ENCODE measurements around the gene ST13.
"Not testable (repeated sequence)": the region's sequence is repeated elsewhere in the genome, so short reads cannot be mapped to it uniquely, and the experiment has no call there.

ST13 gene

DNA sequence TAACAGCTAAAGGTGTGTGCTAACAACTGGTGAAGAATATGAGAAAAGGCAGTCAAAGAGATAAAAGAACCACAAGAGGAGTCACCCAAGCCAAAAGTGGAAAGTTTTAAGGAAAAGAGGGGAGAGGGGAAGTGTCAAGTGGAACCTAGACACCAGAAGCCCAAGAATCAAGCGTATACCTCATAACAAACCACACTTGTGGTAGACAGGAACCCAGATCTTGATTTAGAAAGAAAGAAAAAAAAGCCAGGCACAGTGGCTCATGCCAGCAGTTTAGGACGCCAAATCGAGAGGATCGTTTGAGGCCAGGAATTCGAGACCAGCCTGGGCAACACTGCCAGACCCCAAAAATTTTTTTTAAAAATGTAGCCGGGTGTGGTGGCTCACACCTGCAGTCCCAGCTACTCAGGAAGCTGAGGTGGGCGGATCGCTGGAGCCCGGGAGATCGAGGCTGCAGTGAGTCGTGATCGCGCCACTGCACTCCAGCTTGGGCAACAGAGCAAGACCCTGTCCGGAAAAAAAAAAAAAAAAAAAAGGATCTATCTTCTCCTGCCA is 38.2 kb downstream of the ST13 start:
- Mint-ChIP-seq H3K4me3 (peak overlapping the region; percentile 90), H3K27me3 (no peaks in the 10 kb centered on the region), H3K27ac (peak overlapping the region; percentile 93), H3K4me1 (peaks cover 43% of the 10 kb centered on the region), H3K9me3 (no peaks in the 10 kb centered on the region), H3K36me3 (peaks cover 12% of the 10 kb centered on the region)

GRCh38 chr22:40817737-40818136 is 38.7 kb downstream of the ST13 start:
- peak overlapping the region; percentile 90 for H3K4me3 Mint-ChIP-seq
- peaks cover 43% of the 10 kb centered on the region for H3K4me1 Mint-ChIP-seq
- H3K27me3 Mint-ChIP-seq, result no peaks in the 10 kb centered on the region
- peaks cover 12% of the 10 kb centered on the region for H3K36me3 Mint-ChIP-seq
- peak overlapping the region; percentile 89 for H3K27ac Mint-ChIP-seq
- no peaks in the 10 kb centered on the region for H3K9me3 Mint-ChIP-seq

DNA sequence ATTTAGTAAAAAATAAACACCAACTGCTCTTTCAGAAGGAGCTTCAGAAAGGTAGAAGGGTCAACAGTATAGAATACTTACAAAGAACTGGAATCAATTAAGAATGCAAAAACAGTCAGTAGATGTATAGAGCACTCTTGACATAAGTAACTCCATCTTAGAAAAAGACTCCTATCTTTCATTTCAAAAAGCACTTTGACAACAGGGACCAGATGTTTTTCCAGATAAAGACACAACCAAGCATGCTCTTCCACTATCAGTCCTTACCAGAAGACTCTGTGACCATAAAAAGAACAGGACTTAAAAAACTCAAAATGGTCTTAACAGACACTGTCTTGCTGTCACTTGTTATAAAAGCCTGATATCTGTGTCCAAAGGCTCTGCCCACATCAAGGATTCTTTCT is 42.5 kb downstream of the ST13 start:
- no peak overlapping the region for H3K4me3 Mint-ChIP-seq
- peaks cover 44% of the 10 kb centered on the region for H3K4me1 Mint-ChIP-seq
- no peaks in the 10 kb centered on the region for H3K9me3 Mint-ChIP-seq
- peaks cover 15% of the 10 kb centered on the region for H3K36me3 Mint-ChIP-seq
- no peak overlapping the region for H3K27ac Mint-ChIP-seq
- no peaks in the 10 kb centered on the region for H3K27me3 Mint-ChIP-seq

GRCh38 chr22:40808018-40808841 is 48.2 kb downstream of the ST13 start:
- peak overlapping the region; percentile 43 for H3K27ac Mint-ChIP-seq
- no peaks in the 10 kb centered on the region for H3K9me3 Mint-ChIP-seq
- peaks cover 8% of the 10 kb centered on the region for H3K36me3 Mint-ChIP-seq
- no peaks in the 10 kb centered on the region for H3K27me3 Mint-ChIP-seq
- H3K4me3 Mint-ChIP-seq, result no peak overlapping the region
- H3K4me1 Mint-ChIP-seq, result peaks cover 20% of the 10 kb centered on the region

DNA sequence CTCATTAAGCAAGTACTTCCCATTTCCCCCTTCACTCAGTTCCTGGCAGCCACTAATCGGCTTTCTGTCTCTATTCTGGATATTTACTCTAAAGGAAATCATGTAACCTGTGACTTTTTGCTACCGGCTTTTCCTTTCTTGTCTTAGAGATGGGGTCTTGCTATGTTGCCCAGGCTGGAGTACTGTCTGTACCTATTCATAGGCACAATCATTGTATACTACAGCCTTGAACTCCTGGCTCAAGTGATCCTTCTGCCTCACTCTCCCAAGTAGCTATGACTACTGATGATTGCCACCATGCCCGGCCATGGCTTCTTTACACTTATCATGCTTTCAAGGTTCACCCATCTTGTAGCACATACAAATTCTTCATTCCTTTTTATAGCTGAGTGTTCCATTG is 49.7 kb downstream of the ST13 start:
- H3K36me3 Mint-ChIP-seq, result peaks cover 5% of the 10 kb centered on the region
- no peak overlapping the region for H3K4me3 Mint-ChIP-seq
- H3K9me3 Mint-ChIP-seq, result no peaks in the 10 kb centered on the region
- no peaks in the 10 kb centered on the region for H3K27me3 Mint-ChIP-seq
- H3K4me1 Mint-ChIP-seq, result peaks cover 12% of the 10 kb centered on the region
- H3K27ac Mint-ChIP-seq, result no peak overlapping the region

DNA sequence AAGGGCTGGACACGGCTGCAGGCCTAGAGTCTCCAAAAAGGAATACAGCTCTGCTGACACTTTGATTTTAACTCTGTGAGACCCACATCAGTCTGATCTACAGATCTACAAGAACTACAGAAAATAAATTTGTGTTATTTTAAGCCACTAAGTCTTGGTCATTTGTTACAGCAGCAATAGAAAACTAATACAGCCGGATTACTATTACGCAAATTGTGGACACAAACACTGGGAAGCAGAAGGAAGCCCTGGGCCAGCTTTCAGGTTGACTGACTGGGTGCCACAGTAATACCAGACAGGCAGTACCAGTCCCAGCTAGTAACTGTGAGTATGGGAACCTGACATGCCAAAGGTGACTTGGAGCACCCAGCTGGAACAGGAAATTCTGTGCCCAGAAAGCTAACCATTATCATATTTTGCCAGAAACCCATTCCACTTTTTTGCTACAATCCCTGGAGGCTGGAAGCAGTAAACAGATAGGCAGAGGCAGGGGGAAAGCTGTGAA is 50.7 kb downstream of the ST13 start:
- Mint-ChIP-seq H3K27ac (no peak overlapping the region), H3K9me3 (no peaks in the 10 kb centered on the region), H3K4me3 (no peak overlapping the region), H3K36me3 (peaks cover 5% of the 10 kb centered on the region), H3K27me3 (no peaks in the 10 kb centered on the region), H3K4me1 (peaks cover 12% of the 10 kb centered on the region)

DNA sequence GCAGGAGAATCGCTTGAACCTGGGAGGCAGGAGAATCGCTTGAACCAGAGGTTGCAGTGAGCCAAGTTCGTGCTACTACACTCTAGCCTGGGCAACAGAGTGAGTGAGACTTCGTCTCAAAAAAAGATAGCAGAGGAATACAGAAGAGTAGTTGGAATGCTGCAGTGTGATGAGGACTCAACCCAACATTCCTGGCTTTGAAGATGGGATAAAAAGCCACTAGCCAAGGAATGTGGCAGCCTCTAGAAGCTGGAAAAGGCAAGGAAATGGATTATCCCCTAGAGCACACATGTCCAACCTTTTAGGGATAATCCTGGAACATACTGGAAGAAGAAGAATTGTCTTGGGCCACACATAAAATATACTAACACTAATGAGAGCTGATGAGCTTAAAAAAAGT is 51.2 kb downstream of the ST13 start:
- no peak overlapping the region for H3K4me3 Mint-ChIP-seq
- no peaks in the 10 kb centered on the region for H3K9me3 Mint-ChIP-seq
- H3K36me3 Mint-ChIP-seq, result peaks cover 5% of the 10 kb centered on the region
- no peak overlapping the region for H3K27ac Mint-ChIP-seq
- H3K27me3 Mint-ChIP-seq, result no peaks in the 10 kb centered on the region
- H3K4me1 Mint-ChIP-seq, result peaks cover 12% of the 10 kb centered on the region

DNA sequence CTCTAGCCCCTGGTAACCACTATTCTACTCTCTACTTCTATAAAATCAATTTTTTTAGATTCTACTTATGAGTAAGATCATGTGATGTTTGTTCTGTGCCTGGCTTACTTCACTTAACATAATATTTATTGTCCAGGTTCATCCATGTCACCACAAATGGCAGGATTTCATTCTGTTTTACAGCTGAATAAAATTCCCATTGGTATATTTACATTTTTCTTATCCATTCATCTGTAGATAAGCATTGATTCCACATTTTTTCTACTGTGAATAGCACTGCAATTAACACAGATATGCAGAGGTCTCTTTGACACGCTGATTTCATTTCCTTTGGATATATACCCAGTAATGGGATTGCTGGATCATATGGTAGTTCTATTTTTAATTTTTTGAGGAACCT is 53.1 kb downstream of the ST13 start:
- Mint-ChIP-seq H3K36me3 (peaks cover 4% of the 10 kb centered on the region), H3K27me3 (no peaks in the 10 kb centered on the region), H3K4me1 (peaks cover 6% of the 10 kb centered on the region), H3K27ac (no peak overlapping the region), H3K4me3 (no peak overlapping the region), H3K9me3 (no peaks in the 10 kb centered on the region)

DNA sequence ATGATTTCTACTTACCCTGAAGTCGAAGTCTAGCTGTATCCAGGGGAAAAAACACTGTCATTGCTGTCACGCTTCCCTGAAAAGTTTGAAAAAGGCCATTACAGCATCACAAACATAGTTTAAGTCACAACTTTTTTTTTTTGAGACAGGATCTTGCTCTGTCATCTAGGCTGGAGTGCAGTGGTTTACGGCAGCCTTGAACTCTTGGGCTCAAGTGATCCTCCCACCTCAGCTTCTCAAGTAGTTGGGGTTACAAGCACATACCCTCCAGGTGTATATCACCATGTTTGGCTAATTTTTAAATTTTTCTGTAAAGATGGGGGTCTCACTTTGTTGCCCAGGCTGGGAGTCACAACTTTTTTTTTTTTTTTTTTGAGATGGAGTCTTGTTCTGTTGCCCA is 57.4 kb downstream of the ST13 start:
- no peak overlapping the region for H3K4me3 Mint-ChIP-seq
- H3K27me3 Mint-ChIP-seq, result no peaks in the 10 kb centered on the region
- no peaks in the 10 kb centered on the region for H3K4me1 Mint-ChIP-seq
- no peaks in the 10 kb centered on the region for H3K36me3 Mint-ChIP-seq
- no peaks in the 10 kb centered on the region for H3K9me3 Mint-ChIP-seq
- H3K27ac Mint-ChIP-seq, result no peak overlapping the region

DNA sequence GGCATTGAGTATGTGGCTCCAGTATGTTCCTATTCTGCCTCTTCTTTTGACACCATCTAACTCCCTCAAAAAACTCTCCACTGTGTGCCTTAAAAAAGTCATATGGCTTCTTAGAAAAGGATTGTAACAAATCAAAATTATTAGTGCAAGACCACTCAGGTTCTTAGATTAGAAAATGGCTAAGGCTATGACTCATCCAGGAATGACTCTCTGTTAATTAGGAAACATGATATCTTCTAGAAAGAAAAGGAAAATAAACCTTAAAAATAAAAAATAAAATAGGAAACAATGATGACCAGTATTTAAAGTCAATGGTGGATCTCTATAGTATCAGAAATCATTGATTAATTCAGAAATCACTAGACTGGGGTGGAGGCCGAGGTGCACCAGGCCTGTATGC is 59.0 kb downstream of the ST13 start:
- Mint-ChIP-seq H3K4me1 (no peaks in the 10 kb centered on the region), H3K9me3 (no peaks in the 10 kb centered on the region), H3K27ac (no peak overlapping the region), H3K36me3 (peaks cover 9% of the 10 kb centered on the region), H3K4me3 (no peak overlapping the region), H3K27me3 (no peaks in the 10 kb centered on the region)

GRCh38 chr22:40792451-40792850 is 64.0 kb downstream of the ST13 start:
- Mint-ChIP-seq H3K4me3 (no peak overlapping the region), H3K27me3 (no peaks in the 10 kb centered on the region), H3K4me1 (peaks cover 3% of the 10 kb centered on the region), H3K9me3 (no peaks in the 10 kb centered on the region), H3K27ac (peak overlapping the region; percentile 17), H3K36me3 (peaks cover 23% of the 10 kb centered on the region)

DNA sequence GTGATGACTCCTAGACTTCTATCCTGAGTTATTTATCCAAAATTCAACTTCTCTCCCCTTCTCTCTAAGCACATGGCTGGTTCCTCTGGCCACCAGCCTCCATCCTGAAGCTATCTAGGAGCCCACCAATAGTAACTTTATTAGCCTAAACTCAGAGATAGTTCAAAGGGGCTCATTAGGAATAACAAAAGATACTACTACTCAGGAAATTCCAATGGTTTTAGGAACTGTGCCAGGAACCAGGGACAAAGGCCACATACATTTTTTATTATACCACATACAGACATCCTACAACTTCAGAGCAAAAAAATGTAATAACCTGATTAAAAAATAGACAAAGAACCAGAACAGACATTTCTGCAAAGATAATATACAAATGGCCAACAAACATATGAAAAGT is 65.2 kb downstream of the ST13 start:
- H3K4me3 Mint-ChIP-seq, result no peak overlapping the region
- no peak overlapping the region for H3K27ac Mint-ChIP-seq
- H3K9me3 Mint-ChIP-seq, result no peaks in the 10 kb centered on the region
- H3K27me3 Mint-ChIP-seq, result no peaks in the 10 kb centered on the region
- peaks cover 3% of the 10 kb centered on the region for H3K4me1 Mint-ChIP-seq
- H3K36me3 Mint-ChIP-seq, result peaks cover 23% of the 10 kb centered on the region

DNA sequence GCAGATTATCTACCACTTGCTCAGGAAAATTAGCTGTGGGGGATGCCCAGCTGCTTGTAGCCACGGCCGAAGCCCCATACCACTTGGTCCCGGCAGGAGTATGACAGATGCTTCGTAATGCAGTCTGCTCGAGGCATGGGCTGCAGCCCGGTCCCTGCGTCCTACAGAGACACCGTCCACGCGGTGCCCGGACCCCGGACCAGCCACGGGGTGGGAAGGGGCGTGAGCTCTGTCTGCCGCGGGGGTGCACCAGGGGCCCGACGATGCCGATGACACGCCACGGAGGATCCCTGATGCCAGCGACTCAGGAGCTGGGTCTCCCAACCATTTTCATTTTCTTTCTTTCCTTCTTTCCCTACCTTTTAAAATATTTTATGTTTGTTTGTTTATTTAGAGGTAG is 67.3 kb downstream of the ST13 start:
- H3K4me3 Mint-ChIP-seq, result no peak overlapping the region
- H3K9me3 Mint-ChIP-seq, result no peaks in the 10 kb centered on the region
- peaks cover 3% of the 10 kb centered on the region for H3K4me1 Mint-ChIP-seq
- H3K27ac Mint-ChIP-seq, result no peak overlapping the region
- H3K27me3 Mint-ChIP-seq, result no peaks in the 10 kb centered on the region
- peaks cover 23% of the 10 kb centered on the region for H3K36me3 Mint-ChIP-seq

DNA sequence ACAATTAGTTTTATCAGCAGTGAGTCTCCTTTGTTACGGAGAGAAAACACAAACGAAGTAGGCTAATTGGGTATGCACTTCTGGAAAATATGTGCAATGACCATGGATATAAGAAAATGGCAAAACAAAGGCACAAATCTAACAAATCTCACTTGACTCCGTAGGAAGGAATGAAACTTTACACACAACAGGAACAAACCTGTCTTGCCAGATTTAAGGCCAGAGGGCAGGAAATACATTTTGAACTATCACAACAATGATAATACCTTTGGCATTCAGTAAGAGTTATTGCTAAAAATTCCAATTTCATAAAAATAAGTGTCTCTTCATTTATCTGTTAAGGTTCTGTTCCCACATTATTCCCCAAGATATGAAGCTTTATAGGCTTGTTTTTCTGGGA is 73.9 kb downstream of the ST13 start:
- H3K9me3 Mint-ChIP-seq, result no peaks in the 10 kb centered on the region
- no peaks in the 10 kb centered on the region for H3K4me1 Mint-ChIP-seq
- peaks cover 6% of the 10 kb centered on the region for H3K36me3 Mint-ChIP-seq
- H3K27ac Mint-ChIP-seq, result no peak overlapping the region
- no peak overlapping the region for H3K4me3 Mint-ChIP-seq
- no peaks in the 10 kb centered on the region for H3K27me3 Mint-ChIP-seq

DNA sequence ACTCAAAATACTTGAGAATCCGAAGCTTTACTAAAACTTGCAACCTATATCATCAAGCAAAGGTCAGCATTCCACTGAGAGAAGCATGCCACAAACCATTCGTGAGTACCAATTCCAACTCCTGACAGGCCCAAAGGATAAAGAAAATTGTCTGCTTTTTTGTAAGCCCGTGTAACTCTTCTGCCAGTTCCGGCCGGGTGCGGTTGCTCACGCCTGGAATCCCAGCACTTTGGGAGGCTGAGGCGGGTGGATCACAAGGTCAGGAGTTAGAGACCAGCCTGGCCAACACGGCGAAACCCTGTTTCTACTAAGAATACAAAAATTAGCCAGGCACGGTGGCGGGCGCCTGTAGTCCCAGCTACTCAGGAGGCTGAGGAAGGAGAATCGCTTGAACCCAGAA is 74.7 kb downstream of the ST13 start:
- H3K36me3 Mint-ChIP-seq, H3K4me3 Mint-ChIP-seq, H3K27me3 Mint-ChIP-seq, H3K9me3 Mint-ChIP-seq, H3K4me1 Mint-ChIP-seq, H3K27ac Mint-ChIP-seq: not testable (repeated sequence)

Data from activated naive CD4-positive, alpha-beta T cell treated with anti-CD3 and anti-CD28 coated beads, Interleukin-2, amount 50 U/mL, for 24 hours (primary cell).